Loucy (cell line): ENCODE measurements around the gene HUS1.

Source experiments
- EZH2phosphoT487 ChIP-seq: fragments of 200-600 bp; IDR thresholded peaks from 2 replicates; pipeline ENCODE4 v1.6.1; 2018; ENCODE audit warnings: antibody characterized with exemption, mild to moderate bottlenecking, moderate library complexity, borderline replicate concordance
- TF ChIP-seq, protein P1 (sequence below): fragments of 200-600 bp; sonication (generic); conservative IDR thresholded peaks from 2 replicates; pipeline ENCODE4 v1.5.1; 2014; ENCODE audit warnings: mild to moderate bottlenecking, antibody characterized with exemption, low read length

DNA sequence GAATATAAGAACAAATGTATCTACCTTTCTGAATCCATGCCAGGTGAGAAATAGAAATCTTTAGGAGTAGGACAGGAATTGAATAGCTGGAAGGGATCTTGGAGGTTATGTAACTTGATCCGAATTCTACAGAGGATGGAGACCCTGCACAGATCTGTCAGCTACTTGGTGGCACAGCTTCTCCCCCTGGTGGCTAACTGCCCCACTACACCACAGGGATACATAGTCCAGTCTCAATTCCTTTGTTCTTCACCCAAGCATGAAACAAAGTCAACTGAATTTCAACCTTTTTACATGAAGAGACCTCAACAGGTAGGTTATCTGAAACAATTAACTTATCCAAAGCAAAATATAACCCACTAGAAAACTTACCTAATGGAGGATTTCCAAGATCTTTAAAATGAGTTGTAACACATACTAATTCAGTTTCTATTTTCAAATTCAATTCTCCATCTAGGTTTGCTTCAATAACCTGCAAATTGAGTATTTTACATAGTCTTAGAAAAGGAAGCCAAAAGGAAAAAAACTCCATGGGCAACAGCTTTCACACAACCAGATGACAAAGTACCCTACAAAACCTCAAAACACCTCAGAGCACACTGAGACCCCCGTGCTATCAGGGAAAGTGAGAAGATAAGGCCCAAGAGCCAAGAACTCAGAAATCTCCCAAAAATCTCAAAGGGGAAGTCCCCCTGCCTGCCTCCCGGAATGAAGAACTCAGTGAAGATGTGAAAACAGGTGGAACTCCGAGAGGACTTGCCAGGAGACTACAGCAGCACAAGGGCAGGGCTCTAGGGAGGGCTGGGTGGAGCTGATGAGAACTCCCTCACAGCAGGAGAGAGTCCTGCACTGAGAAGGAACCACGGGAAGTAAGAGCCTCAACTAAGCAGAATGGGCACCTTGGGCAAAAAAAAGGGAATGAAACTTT lies 10.3 kb downstream of the HUS1 start:
- TF ChIP-seq, protein P1, sequence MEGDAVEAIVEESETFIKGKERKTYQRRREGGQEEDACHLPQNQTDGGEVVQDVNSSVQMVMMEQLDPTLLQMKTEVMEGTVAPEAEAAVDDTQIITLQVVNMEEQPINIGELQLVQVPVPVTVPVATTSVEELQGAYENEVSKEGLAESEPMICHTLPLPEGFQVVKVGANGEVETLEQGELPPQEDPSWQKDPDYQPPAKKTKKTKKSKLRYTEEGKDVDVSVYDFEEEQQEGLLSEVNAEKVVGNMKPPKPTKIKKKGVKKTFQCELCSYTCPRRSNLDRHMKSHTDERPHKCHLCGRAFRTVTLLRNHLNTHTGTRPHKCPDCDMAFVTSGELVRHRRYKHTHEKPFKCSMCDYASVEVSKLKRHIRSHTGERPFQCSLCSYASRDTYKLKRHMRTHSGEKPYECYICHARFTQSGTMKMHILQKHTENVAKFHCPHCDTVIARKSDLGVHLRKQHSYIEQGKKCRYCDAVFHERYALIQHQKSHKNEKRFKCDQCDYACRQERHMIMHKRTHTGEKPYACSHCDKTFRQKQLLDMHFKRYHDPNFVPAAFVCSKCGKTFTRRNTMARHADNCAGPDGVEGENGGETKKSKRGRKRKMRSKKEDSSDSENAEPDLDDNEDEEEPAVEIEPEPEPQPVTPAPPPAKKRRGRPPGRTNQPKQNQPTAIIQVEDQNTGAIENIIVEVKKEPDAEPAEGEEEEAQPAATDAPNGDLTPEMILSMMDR = peak; percentile 92
- no peak for TF ChIP-seq EZH2phosphoT487
